ENCODE data around the gene JAG1.

Gene JAG1

DNA sequence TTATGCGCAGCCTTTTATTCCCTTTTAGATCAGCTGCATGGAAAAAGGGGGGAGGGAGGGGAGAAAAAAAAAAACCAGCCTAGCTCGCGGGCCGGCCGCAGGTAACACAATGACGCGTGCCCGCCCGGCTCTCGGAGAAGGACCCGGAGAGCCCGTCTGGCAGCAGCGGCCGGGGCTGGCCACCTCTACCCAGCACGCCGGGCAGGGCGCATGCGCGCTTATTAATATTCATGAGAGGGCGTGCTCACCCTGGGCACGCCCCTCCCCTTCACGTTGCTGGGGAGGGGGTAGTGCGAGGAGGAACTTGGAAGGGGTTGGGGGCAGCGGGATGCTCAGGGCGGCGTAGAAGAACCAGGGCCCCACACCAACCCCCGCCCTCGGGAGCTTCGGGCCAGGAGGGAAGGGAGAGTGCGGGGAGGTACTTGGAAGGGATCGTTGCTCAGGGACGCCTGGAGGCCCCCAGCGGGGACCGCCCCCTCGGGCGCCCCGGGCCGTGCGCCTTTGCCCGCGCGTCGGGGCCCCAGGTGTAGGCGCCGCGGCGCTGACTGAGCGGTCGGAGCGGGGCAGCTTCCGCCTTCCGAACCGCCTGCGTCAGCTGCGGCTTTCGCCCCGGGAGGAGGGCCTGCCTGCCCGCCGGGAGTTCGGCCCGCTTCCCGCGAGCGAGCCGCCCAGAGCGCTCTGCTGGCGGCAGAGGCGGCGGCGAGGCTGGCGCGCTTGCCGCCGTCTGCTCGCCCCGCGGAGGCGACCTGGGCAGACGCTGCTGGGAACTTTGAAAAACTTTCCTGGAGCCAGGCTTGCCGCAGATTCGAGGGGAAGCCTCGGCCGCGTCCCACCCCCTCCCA, at the start of gene JAG1:
TSS of gene JAG1 (minus strand) at position 158 of the 842 bp plus-strand sequence. CDS start 469 bp downstream, outside the sequence.
- DNase-seq (ENCODE audit: low read depth in 2 of 2, low spot score in 1 of 2): no peak

DNA sequence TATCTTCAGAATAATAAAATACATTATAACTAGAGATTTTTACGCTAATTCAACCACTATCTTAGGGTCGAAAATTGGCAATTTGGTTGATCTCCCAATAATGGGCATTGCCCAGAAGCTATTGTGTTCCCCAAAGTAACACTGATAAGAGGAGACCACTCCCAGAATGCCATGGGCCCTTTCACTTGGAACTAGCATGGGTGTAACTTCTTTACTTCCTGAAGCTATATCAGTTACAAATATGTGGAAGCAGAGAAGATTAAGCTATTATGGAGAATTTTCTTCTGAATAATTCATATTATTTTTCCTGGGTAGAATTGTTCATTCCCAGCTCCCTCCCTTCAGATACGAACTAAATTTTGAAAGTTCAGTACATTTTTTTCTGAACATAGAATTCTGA, 48.2 kb upstream of the JAG1 start:
- DNase-seq (ENCODE audit: low read depth in 2 of 2, low spot score in 1 of 2): no peak

DNA sequence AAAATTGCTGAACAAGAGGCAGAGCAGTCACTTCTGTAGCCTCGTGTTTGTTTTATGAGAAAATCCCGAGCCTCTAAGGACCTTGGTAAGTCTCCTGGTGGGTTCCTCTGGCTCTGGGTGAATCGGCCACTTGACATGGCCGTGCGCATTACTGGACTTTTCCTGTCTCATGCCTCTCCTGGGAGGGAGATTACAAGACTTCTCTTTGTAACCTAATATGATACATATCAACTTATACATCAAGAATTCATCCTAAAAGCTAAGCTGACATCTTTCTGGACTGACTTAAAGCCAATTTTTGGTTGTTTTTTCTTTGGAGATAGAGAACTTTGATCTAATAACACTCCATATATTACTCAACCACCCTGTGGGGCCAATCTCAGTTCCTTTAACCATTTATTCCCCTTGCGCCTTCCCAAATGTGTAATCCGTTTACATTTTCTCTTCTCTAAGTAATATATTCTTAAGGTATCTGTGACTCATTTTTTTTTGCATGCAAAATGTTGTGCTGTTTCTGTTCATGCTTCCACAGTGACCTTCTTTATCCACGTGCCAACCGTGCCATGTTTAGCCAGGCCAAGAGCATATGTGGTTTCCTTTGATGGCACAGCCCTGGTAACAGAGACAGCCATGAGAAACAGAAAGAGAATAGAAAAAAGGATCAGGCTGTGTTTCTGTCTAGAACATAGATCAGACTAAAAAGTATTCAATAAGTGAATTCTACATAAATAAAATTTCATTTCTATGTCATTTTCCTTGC, 47.5 kb upstream of the JAG1 start:
- no peak for DNase-seq (ENCODE audit: low read depth in 2 of 2, low spot score in 1 of 2)

DNA sequence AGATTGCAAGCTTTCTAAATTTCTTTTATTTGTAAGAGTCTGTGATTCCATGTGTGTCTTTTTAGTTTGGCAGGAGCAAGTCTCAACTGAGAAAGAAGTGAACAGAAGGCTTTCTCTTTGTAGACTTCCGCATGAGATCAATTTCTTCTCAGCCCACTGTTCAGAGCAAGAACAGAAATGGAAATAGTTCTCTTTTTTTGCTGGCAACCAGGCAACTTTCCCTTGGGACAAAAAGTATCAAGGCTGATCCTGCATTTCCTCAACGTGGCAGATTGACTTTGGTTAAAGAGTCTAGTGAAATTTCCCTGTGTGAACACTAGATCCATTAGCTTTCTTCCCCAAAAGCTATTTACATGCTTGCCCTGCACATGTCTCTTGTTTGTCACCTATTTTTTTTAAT, 46.8 kb upstream of the JAG1 start:
- no peak for DNase-seq (ENCODE audit: low read depth in 2 of 2, low spot score in 1 of 2)

DNA sequence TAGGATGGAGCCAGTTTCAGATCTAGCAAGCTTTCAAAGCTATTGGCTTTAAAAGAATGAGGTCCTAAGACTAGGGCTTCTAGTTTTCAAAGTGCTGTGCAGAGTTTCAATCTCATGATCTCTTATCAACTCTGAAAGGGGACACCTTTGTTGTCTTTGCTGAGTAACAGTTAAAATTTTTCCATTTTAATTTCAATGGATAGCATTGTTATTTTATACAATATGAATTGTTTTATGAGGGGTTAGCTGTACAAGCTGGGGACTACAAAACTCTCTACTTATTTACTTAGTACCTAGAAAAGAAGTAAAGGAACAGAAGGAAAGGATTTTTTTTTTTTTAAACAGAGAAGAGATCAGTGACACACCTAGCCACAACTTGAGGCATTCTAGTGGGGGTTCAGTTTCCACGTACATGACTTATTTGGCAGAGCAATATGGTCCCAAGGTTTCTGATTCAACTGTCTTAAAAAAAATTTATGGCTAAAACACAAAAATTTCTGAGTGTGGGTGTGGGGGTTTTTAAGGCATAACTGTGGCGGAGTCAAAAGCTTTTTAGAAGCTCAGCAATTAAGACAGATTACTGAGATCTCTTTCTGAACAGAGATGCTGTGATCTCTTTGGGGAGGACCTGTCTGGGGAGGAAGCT, 46.1 kb upstream of the JAG1 start:
- no peak for DNase-seq (ENCODE audit: low read depth in 2 of 2, low spot score in 1 of 2)

DNA sequence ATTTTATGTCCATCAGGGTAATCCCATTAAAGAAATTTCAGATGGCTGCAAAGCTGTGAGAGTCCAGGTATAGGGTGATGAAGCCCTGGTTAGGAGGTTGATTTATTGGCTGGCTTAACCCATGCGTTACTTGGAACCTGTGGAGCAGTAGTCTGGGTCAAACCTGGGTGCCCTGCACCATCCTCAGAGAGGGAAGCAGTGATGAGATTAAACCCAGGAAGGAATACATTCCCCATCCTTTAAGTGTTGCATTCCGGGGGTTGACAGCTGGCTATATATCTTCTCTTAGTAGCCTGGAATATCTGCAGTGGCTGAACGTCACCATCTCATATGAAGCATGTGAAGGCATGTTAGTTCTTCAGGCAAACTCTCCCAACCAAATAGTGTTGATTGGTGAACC, 44.9 kb upstream of the JAG1 start:
- DNase-seq (ENCODE audit: low read depth in 2 of 2, low spot score in 1 of 2): no peak

DNA sequence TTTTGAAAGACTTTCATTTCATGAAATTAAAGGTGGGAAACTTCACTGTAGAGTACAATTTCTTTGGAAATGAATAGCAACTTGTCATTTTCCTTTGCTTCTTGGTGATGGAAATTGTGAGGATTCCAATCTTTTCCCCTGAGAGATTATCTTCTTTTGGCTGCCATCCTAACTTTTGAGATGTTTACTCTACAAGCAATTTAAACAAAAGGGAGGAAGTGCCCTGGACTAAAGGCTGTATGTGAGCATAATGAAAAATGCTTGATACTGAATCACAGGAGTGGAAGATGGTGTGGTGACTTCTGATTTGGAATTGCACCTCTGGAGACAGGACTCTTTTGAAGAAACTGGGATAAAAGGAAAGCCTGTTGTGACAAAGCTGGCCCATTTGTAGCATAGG, 43.1 kb upstream of the JAG1 start:
- no peak for DNase-seq (ENCODE audit: low read depth in 2 of 2, low spot score in 1 of 2)

DNA sequence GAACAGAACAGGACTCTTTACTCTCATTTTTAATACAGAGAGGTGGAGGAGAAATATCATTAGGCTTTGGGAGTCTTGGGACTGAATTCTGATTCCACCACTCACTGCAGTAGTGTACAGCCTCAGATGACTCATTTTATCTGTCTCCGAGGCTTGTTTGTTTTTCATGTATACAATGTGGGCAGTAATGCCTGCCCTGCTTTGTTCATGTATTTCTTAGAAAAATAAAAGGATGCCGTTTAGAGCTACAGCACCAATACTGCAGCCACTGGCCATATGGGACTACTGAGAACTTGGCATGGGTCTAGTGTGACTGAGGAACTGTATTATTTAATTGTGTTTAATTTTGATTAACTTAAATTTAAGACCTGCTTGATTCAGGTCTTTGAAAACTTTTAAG, 41.2 kb upstream of the JAG1 start:
- no peak for DNase-seq (ENCODE audit: low read depth in 2 of 2, low spot score in 1 of 2)

DNA sequence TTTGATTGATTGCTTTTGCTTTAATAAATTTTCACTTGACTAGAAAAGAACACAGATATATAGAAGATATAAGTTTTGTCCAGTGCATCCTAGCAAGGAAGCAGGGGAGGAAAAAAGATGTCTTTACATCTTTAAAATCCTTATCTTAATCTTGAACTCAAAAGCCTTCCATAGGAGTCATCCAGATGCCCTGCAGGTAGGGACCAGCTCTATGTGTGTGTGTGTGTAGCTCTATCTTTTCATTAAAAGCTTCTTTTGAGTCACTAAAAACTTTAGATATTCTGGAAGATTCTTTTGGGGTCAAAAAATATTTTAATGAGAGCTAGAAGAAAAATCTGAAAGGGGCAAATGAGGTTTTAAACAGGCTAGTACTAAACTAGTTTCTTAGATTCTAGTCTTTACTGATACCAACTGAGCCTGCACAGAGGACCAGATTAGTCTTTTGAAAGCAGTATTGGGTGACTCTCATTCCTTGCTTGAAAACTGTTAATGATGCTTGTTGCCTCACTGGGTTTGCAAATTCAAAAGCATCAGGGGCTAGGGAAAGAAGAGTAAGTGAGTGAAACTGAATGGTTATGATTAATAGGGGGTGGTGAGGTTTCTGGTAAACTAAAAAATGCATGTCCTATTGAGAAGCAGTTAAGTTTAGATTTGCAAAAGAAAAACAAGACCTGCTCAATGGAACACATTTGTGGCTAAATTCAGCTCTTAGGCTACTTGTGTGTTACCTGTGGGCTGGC, 40.6 kb upstream of the JAG1 start:
- DNase-seq (ENCODE audit: low read depth in 2 of 2, low spot score in 1 of 2): no peak

DNA sequence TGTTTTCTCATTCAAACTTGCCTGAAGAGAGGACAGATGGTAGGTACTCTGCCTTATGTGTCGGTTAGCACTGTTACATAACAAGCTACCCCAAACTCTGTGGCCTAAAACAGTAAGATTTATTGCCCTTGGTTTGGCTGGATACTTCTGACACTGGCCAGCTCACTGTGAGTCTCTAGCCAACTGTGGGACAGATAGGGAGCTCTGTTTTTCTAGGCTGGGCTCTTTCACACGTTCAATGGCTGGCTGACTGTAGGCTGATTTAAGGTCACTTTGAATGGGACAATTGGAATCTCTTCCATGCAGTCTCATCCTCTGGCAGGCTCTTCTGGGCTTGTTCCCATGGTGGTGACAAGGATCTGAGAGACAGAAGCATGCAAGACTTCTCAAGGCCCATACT, 39.4 kb upstream of the JAG1 start:
- no peak for DNase-seq (ENCODE audit: low read depth in 2 of 2, low spot score in 1 of 2)

DNA sequence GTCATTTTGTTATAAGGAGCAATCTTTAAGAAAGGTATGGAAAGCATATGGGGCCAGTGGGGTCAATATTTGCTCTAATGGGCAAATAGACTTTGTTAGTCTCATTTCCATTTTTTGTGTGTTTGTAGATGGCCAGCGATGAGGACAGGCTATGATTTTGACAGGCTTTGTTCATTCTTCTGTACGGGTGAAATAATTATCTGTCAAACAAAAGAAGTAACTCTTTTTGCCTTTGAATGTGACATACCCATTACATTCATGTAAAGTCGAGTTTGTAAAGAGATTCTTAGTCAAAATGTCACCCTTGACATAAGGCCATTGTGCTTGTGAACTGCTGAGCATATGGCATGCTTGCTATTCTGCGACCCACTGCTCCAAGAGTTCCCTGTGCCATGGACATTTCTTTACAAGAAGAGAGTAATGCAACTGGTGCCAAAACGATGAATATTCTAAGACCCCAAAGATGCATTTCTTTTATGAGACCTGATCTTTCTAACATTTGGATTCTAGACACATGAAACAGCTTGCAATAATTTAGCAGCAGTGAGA, 38.2 kb upstream of the JAG1 start:
- DNase-seq (ENCODE audit: low read depth in 2 of 2, low spot score in 1 of 2): no peak

DNA sequence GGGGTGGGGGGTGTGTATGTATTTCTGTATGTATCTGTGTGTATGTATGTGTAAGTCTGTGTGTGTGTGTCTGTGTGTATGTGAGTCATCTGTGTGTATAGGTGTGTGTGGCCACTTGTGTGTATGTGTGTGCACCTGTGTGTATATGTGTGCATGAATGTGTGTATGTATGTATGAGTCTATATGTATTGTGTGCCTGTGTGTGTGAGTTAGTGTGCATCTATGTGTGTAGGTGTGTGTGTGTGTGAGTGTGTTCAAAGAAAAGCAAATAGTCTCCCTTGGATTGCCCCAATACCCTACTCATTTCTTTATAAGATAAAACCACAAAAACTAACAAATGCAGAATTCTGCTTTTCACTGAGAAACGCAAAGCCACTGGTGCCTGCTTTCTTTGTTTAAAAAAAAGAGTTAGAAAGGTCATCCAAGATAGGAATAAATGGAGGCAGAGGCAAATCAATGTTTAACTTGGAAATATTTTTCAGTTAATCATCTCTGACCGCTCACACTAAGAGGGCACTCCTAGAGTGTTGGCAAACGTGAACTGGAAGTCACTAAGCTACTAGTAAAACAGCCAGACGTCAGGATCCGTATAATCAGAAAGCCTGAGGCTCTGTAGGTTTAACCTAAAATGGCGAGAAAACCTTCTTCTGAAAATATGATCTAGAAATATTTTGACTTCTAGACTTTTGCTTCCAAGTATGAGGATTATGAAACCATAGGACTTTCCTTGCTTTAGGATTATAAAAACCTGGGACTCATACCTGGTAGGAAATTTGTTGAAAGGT, 37.4 kb upstream of the JAG1 start:
- no peak for DNase-seq (ENCODE audit: low read depth in 2 of 2, low spot score in 1 of 2)

DNA sequence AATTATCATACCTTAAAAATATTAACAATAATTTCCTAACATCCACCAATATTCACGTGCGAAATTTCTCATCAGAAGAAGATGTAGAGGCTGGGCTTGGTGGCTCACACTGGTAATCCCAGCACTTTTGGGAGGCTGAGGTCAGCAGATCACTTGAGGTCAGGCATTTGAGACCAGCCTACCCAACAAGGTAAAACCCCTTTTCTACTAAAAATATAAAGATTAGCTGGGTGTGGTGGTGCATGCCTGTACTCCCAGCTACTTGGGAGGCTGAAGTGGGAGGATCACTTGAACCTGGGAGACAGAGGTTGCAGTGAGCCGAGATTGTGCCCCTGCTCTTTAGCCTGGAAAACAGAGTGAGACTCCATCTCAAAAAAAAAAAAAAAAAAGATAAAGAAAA, 36.1 kb upstream of the JAG1 start:
- no peak for DNase-seq (ENCODE audit: low read depth in 2 of 2, low spot score in 1 of 2)

DNA sequence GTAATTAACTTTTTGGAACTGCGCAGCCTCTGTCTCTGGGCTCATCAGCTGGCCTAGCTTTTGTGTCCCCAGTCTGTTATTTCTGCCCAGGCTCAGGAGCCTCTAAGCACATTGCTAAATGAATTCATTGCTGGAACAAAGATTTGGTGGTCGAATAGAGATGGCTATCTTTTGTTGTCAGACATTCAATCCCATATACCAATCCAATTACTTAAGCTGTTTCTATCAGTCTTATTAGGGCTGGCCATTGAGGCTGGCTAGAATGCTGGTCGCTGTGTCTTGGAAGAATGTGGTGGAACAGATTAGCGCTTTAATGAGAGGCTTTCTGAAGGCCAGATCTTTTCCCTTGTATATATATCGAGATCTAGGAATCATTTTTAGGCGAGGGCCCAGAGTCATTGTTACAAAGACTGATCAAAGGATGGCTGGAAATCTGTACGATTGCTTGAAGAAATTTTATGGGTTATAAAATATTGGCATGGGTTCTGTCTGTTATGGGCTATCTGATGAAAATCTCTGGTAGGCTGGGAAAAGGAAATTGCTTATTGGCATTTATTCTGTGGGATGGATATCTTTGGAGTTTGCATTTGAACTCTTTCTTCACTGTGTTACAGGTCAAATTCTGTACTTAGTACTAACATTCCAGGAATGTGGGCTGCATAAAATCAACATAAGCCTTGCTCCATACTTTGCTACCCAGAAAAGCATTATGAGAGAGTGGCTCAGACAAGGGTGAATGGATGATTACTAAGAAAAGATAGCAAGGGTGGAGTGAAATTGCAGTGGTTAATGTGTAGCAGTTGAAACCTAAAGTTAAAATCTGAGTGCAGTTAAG, 34.8 kb upstream of the JAG1 start:
- DNase-seq (ENCODE audit: low read depth in 2 of 2, low spot score in 1 of 2): no peak

DNA sequence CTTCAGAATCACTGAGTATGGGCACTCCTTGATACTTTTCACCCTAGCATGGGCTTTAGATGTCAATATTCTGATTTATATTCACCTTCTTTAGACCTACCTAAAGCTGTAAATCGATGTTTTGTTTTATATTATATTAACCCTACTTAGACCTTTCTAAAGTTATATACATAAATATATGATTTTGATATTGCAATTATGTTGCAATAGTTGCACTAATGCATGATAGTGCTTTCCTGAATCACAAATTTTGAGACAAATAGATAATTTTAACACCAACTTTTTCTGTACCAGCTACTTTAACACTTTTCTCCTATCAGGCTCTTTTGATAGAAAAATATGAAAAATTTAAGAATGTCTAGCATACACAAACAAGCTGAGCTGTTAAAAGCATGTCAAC, 34.0 kb upstream of the JAG1 start:
- no peak for DNase-seq (ENCODE audit: low read depth in 2 of 2, low spot score in 1 of 2)

DNA sequence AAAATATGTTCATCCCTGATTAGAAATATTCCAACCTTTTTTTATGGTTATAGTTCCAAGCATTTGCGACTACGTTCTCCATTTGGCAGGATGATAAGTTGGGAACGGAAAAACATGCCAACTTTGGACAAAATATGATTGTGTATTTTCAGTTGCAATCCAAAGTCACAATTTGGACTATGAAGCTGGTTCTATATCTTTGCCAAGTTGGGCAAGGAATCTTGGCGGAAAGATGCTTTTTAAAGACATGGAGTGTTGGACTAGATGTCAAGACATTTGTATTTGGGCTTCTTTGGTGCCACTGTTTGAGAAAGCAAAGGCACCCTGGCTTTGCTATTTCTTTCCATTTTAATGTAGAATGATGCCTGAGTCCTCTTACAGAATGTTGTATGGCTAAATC, 33.3 kb upstream of the JAG1 start:
- DNase-seq (ENCODE audit: low read depth in 2 of 2, low spot score in 1 of 2): no peak

DNA sequence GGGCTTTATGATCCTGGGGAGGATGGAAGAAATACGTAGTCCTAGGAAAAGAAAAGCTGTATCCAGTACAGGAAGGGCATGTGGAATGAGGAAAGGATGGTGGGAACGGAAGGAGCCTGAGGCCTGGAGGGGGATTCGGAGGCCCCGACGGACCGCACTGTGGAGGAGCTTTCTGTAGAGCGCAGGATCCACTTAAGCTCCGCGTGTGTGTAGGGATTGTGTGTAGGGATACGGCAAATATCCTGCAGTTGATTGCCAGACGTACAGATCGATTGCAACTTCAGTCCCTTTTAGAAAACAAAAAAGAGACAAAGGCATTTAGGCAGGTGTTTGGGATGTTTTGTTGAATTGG, 32.6 kb upstream of the JAG1 start:
- DNase-seq (ENCODE audit: low read depth in 2 of 2, low spot score in 1 of 2): no peak

DNA sequence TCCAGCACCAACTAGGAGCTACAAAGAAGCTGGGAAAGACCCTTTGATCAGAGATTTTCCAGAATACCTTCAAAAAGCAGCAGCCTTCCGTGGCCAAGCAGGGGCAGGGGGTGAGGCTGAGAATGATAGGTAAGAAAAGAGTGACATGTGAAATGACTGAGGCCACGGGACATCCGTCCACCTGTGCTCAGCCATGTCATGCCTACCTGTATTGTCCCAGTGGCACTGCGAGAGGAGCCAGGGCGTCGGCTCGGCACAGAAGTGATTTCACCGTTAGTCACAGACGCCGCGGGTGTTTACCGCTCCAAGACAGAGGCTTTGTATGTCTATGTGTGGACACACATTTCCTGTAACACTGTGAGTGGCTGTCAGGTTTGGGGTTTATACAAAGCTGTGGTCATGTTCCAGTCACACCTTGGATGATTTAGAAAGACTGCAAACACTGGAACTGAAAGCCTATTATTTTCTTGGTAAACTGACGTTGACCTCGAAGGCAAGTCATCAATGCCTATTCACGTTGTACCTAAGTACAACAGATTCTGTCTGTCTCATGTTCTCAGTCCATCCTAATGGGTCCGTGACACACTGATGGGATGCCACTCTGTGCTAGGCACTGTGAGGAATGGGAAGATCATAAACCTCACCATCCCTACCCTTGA, 32.1 kb upstream of the JAG1 start:
- no peak for DNase-seq (ENCODE audit: low read depth in 2 of 2, low spot score in 1 of 2)

DNA sequence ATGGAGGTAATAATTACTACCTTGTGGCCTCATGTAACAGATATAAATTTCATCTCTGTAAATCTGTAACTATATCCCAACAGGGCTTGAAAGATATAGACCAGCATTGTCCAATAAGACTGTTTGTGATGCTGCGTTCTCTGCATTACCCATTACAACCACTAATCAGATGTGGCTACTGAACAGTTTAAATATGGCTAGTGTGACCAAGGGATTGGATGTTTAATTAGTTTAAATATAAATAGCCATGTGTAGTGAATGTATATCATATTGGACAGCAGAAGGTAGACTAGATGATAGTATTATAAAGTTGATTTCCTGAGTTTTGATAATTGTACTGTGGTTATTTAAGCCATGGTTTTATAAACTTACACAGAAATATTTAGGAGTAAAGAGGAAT, 27.8 kb upstream of the JAG1 start:
- DNase-seq (ENCODE audit: low read depth in 2 of 2, low spot score in 1 of 2): no peak
